HCT116 (cell line): ENCODE results near the gene MINAR1. TPM values are rescaled to one million over a fixed set of nuclear protein-coding genes. Genes with fewer than 3 reads are reported as not detected.

Source experiments
- ATAC-seq: fragments of 200-7000 bp; cut with Tn5 transposase; 2 replicates; pipeline ENCODE4 v1.9.1; 2020; ENCODE audit warnings: mild to moderate bottlenecking, moderate library complexity
- BruUV-seq: library from RNA; stranded (reverse); fragments of 400-500 nt; replicated peaks from 2 replicates; lab custom pipeline; 2021; lab: Mats Ljungman, UMichigan
- CTCF ChIA-PET: fragments of 300-600 bp; sonication (Branson Sonifier 250); formaldehyde crosslinking; loops from one replicate; lab custom pipeline; 2021; ENCODE audit warnings: antibody characterized with exemption; lab: Charles Lee
- POLR2A ChIA-PET: fragments of 300-600, 350-600 bp; sonication (Branson Sonifier 250); formaldehyde crosslinking; loops from one replicate; lab custom pipeline; 2021; ENCODE audit warnings: antibody characterized with exemption; lab: Charles Lee
- RAD21 ChIA-PET, 2 experiments: fragments of 300-600 bp; sonication (Branson Sonifier 250); formaldehyde crosslinking; loops; one replicate each; lab custom pipeline; 2023; ENCODE audit warnings: low total read pairs in 2 of 2; ENCODE audit not compliant: uncharacterized antibody in 2 of 2, unreplicated experiment in 2 of 2, low non-redundant PET in 1 of 2; lab: Charles Lee
- DNase-seq: peaks from one replicate; pipeline ENCODE4 v3.0.0-alpha.2; 2010; ENCODE audit warnings: low read depth, low spot score
- H2AFZ ChIP-seq: fragments of 200-600 bp; shearing (Covaris generic), sonication (generic); 2 replicates; pipeline ENCODE4 v1.6.1; 2017; ENCODE audit warnings: low read depth, mixed run types, mixed read lengths, antibody characterized with exemption, low read length; ENCODE audit not compliant: poor library complexity, severe bottlenecking
- H3K27ac ChIP-seq: 2 replicates; pipeline ENCODE4 v1.5.1; 2012; ENCODE audit warnings: low read depth, low read length
- H3K27me3 ChIP-seq: fragments of 200-600 bp; sonication (generic); 2 replicates; pipeline ENCODE4 v1.6.1; 2016; ENCODE audit warnings: mixed run types, low read length, mixed read lengths; ENCODE audit not compliant: insufficient read depth
- H3K36me3 ChIP-seq, 2 experiments: fragments of 200-500 bp in 1 of 2; fragments of 200-600 bp in 1 of 2; sonication (Bioruptor generic) in 1 of 2; sonication (generic) in 1 of 2; 2 replicates each; pipeline versions ENCODE4 v1.5.1 to v1.6.1; 2014 to 2016; ENCODE audit warnings: low read length in 2 of 2, inconsistent platforms in 1 of 2, mixed read lengths in 1 of 2, mixed run types in 1 of 2; ENCODE audit not compliant: insufficient read depth in 2 of 2, control insufficient read depth in 1 of 2
- H3K4me1 ChIP-seq, 2 experiments: fragments of 200-600 bp in 1 of 2; sonication (generic) in 1 of 2; 2 replicates each; pipeline versions ENCODE4 v1.5.1 to v1.6.1; 2012 to 2017; ENCODE audit warnings: low read length in 2 of 2, inconsistent platforms in 1 of 2, mild to moderate bottlenecking in 1 of 2, mixed read lengths in 1 of 2, mixed run types in 1 of 2, moderate library complexity in 1 of 2; ENCODE audit not compliant: insufficient read depth in 2 of 2, control insufficient read depth in 1 of 2
- H3K4me2 ChIP-seq: fragments of 200-600 bp; sonication (generic); 2 replicates; pipeline ENCODE4 v1.6.1; 2017; ENCODE audit warnings: mixed run types, low read length, mixed read lengths
- H3K4me3 ChIP-seq, 2 experiments: fragments of 200-600 bp in 1 of 2; sonication (generic) in 1 of 2; replicated peaks in 1 of 2; 2 replicates each; pipeline ENCODE4 v1.5.1; 2011 to 2016; ENCODE audit warnings: low read length in 2 of 2, control low read depth in 1 of 2, low read depth in 1 of 2, mild to moderate bottlenecking in 1 of 2, mixed read lengths in 1 of 2, mixed run types in 1 of 2
- H3K79me2 ChIP-seq: fragments of 200-600 bp; sonication (generic); 2 replicates; pipeline ENCODE4 v1.6.1; 2017; ENCODE audit warnings: mild to moderate bottlenecking, mixed run types, low read length, moderate library complexity, mixed read lengths; ENCODE audit not compliant: insufficient read depth
- H3K9ac ChIP-seq: fragments of 200-600 bp; sonication (generic); 2 replicates; pipeline ENCODE4 v1.6.1; 2016; ENCODE audit warnings: low read length, mixed read lengths
- H3K9me2 ChIP-seq: fragments of 200-600 bp; sonication (generic), shearing (Covaris generic); 2 replicates; pipeline ENCODE4 v1.6.1; 2017; ENCODE audit warnings: mixed run types, mild to moderate bottlenecking, moderate library complexity; ENCODE audit not compliant: insufficient read depth
- H3K9me3 ChIP-seq, 2 experiments: fragments of 200-500 bp in 1 of 2; fragments of 200-600 bp in 1 of 2; sonication (Bioruptor generic) in 1 of 2; sonication (generic) in 1 of 2; 2 replicates each; pipeline ENCODE4 v1.6.1; 2014 to 2017; ENCODE audit warnings: low read length in 2 of 2, mixed read lengths in 2 of 2, inconsistent platforms in 1 of 2, low read depth in 1 of 2, mild to moderate bottlenecking in 1 of 2, mixed run types in 1 of 2, moderate library complexity in 1 of 2; ENCODE audit not compliant: control insufficient read depth in 1 of 2, insufficient read depth in 1 of 2
- H4K20me1 ChIP-seq: fragments of 200-600 bp; sonication (generic), shearing (Covaris generic); 2 replicates; pipeline ENCODE4 v1.6.1; 2017; ENCODE audit warnings: mixed run types, mild to moderate bottlenecking, moderate library complexity; ENCODE audit not compliant: insufficient read depth
- CBX3 ChIP-seq: IDR thresholded peaks from 2 replicates; pipeline ENCODE4 v1.6.1; 2012; ENCODE audit warnings: low read depth
- CEBPB ChIP-seq: IDR thresholded peaks from 2 replicates; pipeline ENCODE4 v1.6.1; 2012; ENCODE audit warnings: low read depth
- CTCF ChIP-seq, 3 experiments: fragments of 200-600 bp in 1 of 3; sonication (generic) in 1 of 3; IDR thresholded peaks in 2 of 3; conservative IDR thresholded peaks in 1 of 3; 2 replicates each; pipeline ENCODE4 v1.5.1; 2012 to 2017; ENCODE audit warnings: low read depth in 2 of 3, low read length in 2 of 3, antibody characterized with exemption in 1 of 3, borderline replicate concordance in 1 of 3, control low read depth in 1 of 3, mild to moderate bottlenecking in 1 of 3, mixed read lengths in 1 of 3, mixed run types in 1 of 3, moderate library complexity in 1 of 3; ENCODE audit not compliant: insufficient read depth in 1 of 3
- EGR1 ChIP-seq: IDR thresholded peaks from 2 replicates; pipeline ENCODE4 v1.6.1; 2012; ENCODE audit warnings: low read depth
- ELF1 ChIP-seq: IDR thresholded peaks from 2 replicates; pipeline ENCODE4 v1.6.1; 2012; ENCODE audit warnings: low read depth, borderline replicate concordance
- EZH2 ChIP-seq: fragments of 200-600 bp; sonication (generic); IDR thresholded peaks from 2 replicates; pipeline ENCODE4 v1.6.1; 2017; ENCODE audit warnings: antibody characterized with exemption, mixed run types
- JUND ChIP-seq: IDR thresholded peaks from 2 replicates; pipeline ENCODE4 v1.6.1; 2012
- MAX ChIP-seq: IDR thresholded peaks from 2 replicates; pipeline ENCODE4 v1.6.1; 2012
- POLR2AphosphoS5 ChIP-seq: IDR thresholded peaks from 2 replicates; pipeline ENCODE4 v1.6.1; 2011; ENCODE audit warnings: mild to moderate bottlenecking, low read depth, low read length, moderate library complexity
- SP1 ChIP-seq: IDR thresholded peaks from 2 replicates; pipeline ENCODE4 v1.6.1; 2012; ENCODE audit warnings: low read depth
- YY1 ChIP-seq: IDR thresholded peaks from 2 replicates; pipeline ENCODE4 v1.6.1; 2011; ENCODE audit warnings: low read length, low read depth, moderate library complexity, mild to moderate bottlenecking; ENCODE audit not compliant: insufficient replicate concordance; ENCODE audit errors: extremely low read depth
- ZBTB33 ChIP-seq: IDR thresholded peaks from 2 replicates; pipeline ENCODE4 v1.6.1; 2011; ENCODE audit warnings: mild to moderate bottlenecking, low read length, moderate library complexity; ENCODE audit not compliant: insufficient replicate concordance; ENCODE audit errors: extremely low read depth
- ZFX ChIP-seq: fragments of 450-650 bp; IDR thresholded peaks from 2 replicates; pipeline ENCODE4 v1.6.1; 2017
- ZNF274 ChIP-seq: fragments of 200-500 bp; sonication (Bioruptor generic); IDR thresholded peaks from 2 replicates; pipeline ENCODE4 v1.6.1; 2014; ENCODE audit warnings: mild to moderate bottlenecking, low read depth, low read length, inconsistent platforms
- intact Hi-C: fragments of 100-400 bp; cut with micrococcal nuclease; formaldehyde crosslinking; loops from 2 replicates; pipeline ENCODE4 v1.10.0; 2022
- total RNA-seq: library from RNA; stranded (reverse); gene quantifications from one replicate; pipeline ENCODE4 v1.2.1, GENCODE V29; 2021; ENCODE audit not compliant: unreplicated experiment

The MINAR1 gene
- total RNA-seq, 1 experiment from 2014 or later, result 1.9 TPM

GRCh38 chr15:79410237-79410636 lies 21.9 kb upstream of the MINAR1 start:
- RAD21 ChIA-PET, result no interaction called here
- no peaks in the 10 kb centered on the region for H3K4me1 ChIP-seq
- H4K20me1 ChIP-seq, result no peaks in the 10 kb centered on the region
- TF ChIP-seq POLR2AphosphoS5 (no peak), ZNF274 (no peak), CBX3 (no peak), CEBPB (no peak), EZH2 (no peak), YY1 (no peak)
- intact Hi-C loops, result no loop called here
- no peak overlapping the region for H3K27ac ChIP-seq
- no peak for ATAC-seq
- no peaks in the 10 kb centered on the region for H3K9me2 ChIP-seq
- no peaks in the 10 kb centered on the region for H3K27me3 ChIP-seq
- no peak overlapping the region for H2AFZ ChIP-seq
- POLR2A ChIA-PET, result no interaction called here
- no peak for DNase-seq
- H3K4me3 ChIP-seq, result no peak overlapping the region
- CTCF ChIA-PET, result no interaction called here
- H3K4me2 ChIP-seq, result no peak overlapping the region
- no peak overlapping the region for H3K9ac ChIP-seq
- BruUV-seq, result no TSS peak
- H3K79me2 ChIP-seq, result no peaks in the 10 kb centered on the region
- no peaks in the 10 kb centered on the region for H3K9me3 ChIP-seq
- H3K36me3 ChIP-seq, result no peaks in the 10 kb centered on the region

GRCh38 chr15:79412010-79412409 lies 20.1 kb upstream of the MINAR1 start:
- no peak overlapping the region for H3K4me2 ChIP-seq
- no peaks in the 10 kb centered on the region for H3K4me1 ChIP-seq
- no peak overlapping the region for H2AFZ ChIP-seq
- TF ChIP-seq SP1 (no peak), ZNF274 (no peak), EGR1 (no peak), MAX (no peak), ZBTB33 (no peak), EZH2 (no peak), JUND (no peak), CBX3 (no peak), ZFX (no peak), YY1 (no peak), ELF1 (no peak), CTCF (IDR thresholded peaks at IDR 0.05 in 2 of 3, conservative IDR thresholded peaks at IDR 0.05 in 1 of 3; ENCODE audit: borderline replicate concordance in 1 of 3, insufficient read depth in 1 of 3, low read depth in 2 of 3, low read length in 2 of 3) (no peak)
- TF ChIP-seq, all 23 proteins: peak for 0
- Histone ChIP-seq H3K9me2 (no peaks in the 10 kb centered on the region), H3K36me3 (no peaks in the 10 kb centered on the region), H3K9ac (no peak overlapping the region), H3K79me2 (no peaks in the 10 kb centered on the region), H3K27ac (no peak overlapping the region), H4K20me1 (no peaks in the 10 kb centered on the region), H3K9me3 (no peaks in the 10 kb centered on the region), H3K27me3 (no peaks in the 10 kb centered on the region), H3K4me3 (no peak overlapping the region)
- no TSS peak for BruUV-seq
- CTCF ChIA-PET, result no interaction called here
- RAD21 ChIA-PET, result no interaction called here
- ATAC-seq (no peak), DNase-seq (no peak)
- POLR2A ChIA-PET, result no interaction called here
- intact Hi-C loops, result no loop called here
